HG02623 (cell line): ENCODE results near the gene ADAMTS12.

Experiments
- ATAC-seq: cut with Tn5 transposase; IDR thresholded peaks from one replicate; pipeline ENCODE4 v1.9.1; 2021; ENCODE audit warnings: moderate library complexity; ENCODE audit not compliant: unreplicated experiment

The ADAMTS12 gene

GRCh38 chr5:33761139-33761538 lies 130.7 kb downstream of the ADAMTS12 start:
- ATAC-seq, result no peak

DNA sequence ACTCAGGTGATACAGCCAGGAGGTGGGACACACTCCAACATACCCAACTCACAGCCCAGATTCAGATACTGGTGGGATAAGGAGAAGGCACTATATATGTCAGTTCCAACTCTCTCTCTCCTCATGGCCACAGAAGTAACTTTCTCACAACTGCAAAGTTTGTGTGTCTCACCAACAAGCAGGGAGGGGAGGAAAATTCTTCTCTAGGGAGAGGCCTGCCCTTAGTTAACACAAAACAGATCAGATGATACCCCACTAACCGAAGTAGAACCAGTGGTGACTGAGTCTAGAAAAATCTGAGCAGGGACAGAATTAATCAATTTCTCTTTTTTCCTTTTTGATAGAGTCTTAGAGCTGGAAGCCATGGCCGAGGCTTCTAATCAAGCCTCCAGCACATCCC lies 133.1 kb downstream of the ADAMTS12 start:
- ATAC-seq, result no peak

DNA sequence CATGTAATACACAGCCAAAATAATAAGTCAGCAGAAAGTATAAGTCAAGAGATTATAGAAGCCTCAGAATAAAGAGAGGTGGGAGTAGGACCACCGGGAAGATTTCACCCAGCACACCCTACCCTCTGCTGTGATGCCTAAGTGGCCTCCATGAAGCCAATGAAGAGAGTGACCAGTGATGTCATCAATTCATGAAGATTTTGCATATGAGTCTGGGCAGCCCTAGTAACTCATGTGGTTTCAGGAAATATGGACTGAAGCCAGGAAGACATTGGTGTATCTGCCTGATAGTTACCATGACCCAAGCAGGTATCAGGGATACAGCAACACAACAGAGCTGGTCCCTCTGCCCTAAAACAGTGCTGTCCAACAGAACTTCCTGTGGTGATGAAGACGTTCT lies 135.3 kb downstream of the ADAMTS12 start:
- ATAC-seq, result no peak

DNA sequence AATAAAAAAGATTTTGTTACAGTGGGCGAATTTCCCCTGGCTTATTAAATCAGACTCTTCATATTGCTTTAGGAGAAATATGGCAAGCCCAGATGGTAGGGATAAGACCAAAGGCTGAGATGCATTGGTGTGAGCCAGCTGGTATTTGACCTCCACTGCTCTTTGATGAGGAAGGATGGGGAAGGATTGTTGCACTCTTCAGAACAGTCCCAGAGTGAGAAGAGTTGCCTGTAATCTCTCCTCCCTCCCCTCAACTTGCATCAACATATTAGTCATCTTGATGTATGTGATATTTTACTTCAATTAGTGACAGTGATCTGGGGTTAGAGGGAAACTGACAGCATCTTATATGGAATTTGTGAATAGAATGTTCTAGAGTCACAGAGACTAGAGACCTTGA lies 136.6 kb downstream of the ADAMTS12 start:
- ATAC-seq, result no peak

GRCh38 chr5:33753704-33754103 lies 138.1 kb downstream of the ADAMTS12 start:
- ATAC-seq, result no peak

DNA sequence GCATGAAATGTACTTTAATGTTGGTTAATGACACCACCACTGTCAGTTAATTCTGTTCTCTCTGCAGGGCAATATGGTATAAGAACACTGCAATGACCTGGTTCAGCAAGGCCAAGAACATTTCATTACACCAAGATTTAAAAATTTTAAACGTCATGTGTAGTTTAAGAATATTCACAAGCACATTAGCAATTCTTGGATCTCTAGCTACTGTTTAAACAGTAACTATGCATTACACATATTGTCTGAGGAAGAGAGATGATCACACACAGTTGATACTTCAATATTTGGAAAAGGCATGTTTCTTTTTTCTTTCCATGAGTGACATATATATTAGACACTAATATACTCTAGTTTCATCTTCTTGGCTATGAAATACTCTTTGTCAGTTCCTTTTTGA lies 143.0 kb downstream of the ADAMTS12 start:
- no peak for ATAC-seq

DNA sequence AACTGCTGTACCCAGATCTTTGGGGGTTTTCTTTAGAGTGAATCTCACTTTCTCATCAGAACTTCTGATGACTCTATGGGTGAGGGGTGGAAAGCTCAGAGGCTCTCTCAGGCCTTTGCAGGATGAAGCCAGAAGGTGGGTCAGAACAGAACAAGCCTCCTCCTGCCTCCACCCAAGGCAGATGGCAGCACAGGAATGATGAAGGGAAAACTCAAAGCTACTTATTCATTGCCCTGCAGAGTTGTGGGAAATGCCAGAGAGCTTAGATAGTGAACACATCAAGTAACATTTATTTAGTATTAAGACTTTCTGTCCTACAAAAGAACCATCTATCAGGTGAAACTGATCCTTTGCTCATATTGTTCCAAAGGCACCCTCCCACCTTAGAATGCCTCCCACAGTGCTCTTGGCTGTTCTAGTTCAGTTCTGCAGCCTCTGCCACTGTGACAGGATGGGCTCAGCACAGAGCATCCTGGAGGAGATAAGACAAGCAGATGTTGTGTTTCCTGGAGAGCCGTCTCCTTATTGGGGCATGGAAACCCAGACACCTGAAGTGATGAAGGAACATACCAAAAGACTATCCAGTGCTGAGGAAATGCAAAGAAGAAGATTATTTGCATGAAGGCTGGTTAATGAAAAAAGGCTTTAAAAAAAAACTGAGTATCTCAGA lies 146.6 kb downstream of the ADAMTS12 start:
- no peak for ATAC-seq

DNA sequence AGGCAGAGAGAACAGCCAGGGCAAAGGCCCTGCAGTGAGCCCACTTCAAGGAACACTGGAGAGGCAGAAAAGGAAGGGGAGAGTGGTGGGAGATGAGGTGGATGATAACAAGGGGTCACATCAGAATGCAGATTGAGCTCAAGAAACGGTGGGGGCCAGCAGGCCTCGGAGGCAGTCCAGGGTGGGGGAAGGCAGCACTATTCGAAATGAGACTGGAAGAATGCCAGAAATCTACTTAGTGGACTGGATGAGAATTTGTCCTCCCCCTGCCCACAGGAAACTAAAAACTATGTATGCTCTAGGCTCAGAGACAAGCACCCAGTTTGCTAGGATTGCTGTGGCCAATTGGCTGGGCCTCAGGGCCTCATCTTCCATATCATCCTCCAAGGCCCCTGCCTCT lies 148.7 kb downstream of the ADAMTS12 start:
- ATAC-seq, result no peak

- no peak for ATAC-seq
These were observed 149.6 kb downstream of the ADAMTS12 start for GRCh38 chr5:33742181-33742580.

GRCh38 chr5:33738967-33739366 lies 152.8 kb downstream of the ADAMTS12 start:
- ATAC-seq, result no peak

DNA sequence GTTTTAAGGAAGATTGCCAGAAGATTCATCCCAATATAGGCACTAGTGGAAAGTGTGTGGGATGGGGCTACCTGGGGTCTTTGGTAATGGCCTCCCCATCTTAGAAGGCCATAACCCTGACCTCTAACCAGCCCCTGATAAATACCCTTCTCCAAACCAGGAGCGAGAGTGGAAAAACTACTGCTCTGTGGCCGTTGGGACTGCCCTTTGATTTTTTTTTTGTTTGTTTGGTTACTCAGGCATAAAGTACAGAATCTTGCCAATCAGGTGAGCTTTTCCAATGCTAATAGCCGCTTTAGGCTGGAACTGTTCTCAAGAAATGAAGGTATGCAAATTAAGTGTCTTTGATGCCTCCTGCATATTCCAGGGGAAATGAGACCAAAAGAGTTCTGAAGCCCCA lies 153.7 kb downstream of the ADAMTS12 start:
- ATAC-seq, result no peak

- no peak for ATAC-seq
These were observed 154.1 kb downstream of the ADAMTS12 start for GRCh38 chr5:33737697-33738096.

DNA sequence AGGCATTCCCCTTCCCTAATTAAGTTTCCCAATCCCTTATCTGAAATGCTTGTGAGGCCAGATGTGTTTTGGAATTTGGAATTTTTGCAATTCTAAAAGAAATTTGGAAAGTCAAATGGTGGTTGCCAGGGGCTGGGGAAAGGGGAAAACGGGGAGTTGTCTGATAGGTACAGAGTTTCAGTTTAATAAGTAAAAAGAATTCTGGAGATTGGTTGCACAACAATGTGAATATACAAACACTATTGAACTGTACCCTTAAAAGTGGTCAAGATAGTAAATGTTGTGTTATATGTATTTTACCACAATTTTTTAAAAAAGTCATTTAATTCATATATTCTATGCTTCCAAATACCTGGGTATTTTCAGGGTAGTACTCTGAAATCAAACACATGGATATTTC lies 154.5 kb downstream of the ADAMTS12 start:
- ATAC-seq, result no peak

- no peak for ATAC-seq
These were observed 155.3 kb downstream of the ADAMTS12 start for GRCh38 chr5:33736510-33736909.

DNA sequence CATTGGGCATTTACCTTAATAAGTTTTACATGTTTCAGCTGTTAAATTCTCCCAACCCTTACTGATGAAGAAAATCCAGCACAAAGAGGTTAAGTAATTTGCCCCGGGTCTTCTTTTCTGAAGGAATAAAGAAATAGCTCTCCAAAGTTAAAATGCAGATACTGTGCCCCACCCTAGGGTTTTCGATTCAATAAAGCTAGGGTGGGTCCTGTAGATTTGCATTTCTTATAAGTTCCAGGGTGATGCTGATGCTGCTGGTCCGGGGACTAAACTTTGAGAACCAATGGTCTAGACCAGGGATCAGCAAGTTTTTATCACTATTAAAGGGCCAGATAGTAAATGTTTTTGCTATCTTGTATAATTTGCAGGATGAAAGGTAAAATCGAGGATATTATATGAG lies 156.7 kb downstream of the ADAMTS12 start:
- ATAC-seq, result no peak

- ATAC-seq, result no peak
These were observed 157.3 kb downstream of the ADAMTS12 start for GRCh38 chr5:33734537-33734936.

DNA sequence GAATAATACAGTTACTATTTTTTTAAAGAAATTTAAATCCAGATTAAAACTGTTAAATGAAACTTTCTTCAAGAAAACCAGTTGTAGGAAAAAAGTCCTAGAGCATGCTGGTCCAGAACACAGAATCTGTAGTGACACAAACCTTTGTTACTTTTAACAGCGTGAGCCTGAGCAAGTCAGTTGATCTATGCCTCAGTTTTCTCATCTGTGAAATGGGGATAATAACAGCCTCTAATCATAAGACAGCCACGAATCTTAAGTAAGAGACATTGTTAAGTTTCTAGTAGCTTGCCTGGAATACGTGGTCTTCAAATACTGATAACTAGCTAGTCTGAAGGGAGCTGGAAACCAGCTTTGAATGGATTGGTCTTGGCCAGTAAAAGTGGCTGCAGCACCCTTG lies 158.6 kb downstream of the ADAMTS12 start:
- no peak for ATAC-seq

DNA sequence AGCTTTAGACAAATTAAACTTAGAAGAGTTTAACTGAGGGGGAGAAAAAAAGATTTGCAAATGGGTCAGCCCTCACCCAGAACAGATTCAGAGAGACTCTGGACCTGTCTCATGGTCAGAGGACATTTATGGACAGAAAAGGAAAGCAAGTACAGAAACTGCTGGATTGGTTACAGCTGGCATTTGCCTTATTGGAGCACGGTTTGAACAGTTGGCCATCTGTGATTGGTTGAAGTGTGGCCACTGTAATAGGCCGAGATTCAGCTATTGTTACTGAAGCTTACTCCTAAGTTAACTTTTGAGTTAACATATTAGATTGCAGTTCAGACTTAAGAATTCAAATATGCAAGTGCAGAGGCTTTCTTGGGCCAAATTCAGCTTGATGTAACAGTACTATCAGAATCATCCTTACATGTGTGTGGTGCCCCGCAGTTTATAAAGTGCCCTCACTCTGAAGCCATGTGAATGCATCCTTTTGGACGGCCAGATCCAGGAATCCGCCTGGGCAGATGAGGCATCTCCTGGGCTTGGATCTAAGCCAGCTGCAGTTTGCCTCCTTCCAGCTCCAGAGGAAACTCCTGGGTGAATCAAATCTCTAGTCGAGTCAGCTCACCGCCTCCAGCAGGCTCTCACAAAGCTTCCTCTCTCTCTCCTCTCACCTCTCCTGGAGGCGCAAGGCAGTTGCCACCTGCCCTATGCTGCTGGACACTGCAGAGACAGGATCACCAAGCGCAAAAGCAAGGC lies 165.2 kb downstream of the ADAMTS12 start:
- no peak for ATAC-seq

GRCh38 chr5:33725806-33726205 lies 166.0 kb downstream of the ADAMTS12 start:
- ATAC-seq, result no peak

DNA sequence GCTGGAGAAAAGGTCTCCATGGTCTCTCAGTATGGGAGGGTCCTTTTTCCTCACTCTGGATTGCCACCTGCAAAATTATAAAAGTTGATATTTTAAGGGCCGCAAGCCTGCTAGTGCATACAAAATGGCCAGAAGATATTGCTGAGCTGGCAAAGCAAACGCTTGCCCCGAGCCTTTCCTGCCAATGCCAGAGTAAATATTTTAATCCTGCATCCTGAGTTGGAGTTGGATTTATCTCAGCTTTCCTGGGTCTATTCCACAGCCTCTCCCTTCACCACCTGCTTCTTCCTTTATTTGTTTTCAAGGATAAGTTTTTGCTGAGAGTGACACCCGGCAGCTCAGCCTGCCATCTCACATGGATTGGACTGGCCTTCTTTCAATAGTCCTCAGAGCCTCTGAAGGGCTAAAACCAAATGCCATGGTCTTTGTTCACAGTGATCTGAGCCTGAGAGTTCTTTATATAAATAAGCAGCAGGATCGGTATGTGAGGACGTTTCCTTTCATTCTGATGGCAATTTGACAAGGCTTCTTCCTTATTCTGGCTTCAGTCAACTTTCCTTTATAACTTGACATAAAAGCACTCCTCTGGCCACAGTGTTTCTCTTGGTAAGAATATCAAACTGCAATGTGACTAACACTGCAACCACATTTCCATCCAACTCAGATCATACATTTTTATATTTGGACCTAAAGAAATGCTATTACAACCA lies 170.1 kb downstream of the ADAMTS12 start:
- no peak for ATAC-seq

DNA sequence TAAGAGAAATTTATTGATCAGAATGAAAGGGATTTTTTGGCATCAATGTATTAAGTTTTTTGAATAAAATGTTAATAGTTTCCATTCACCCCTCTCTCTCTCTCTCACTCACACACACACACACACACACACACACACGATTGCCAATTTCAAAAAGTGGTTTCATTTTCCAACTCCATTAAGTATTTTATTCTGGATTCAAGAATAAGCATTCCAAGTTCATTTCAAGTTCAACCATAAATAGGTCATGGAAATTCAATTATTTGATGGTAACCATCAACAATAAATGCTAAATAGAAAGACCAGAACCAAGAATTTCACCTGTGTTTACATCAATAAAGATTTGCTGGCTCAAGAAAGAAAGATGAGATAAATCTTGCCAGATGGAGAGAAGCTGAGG lies 171.6 kb downstream of the ADAMTS12 start:
- ATAC-seq, result no peak

GRCh38 chr5:33719769-33720168 lies 172.0 kb downstream of the ADAMTS12 start:
- no peak for ATAC-seq
